ENCODE data around the gene NPAS3.

- TF ChIP-seq POLR2AphosphoS5 (IDR thresholded peaks at IDR 0.05) (no peak), CTCF (IDR thresholded peaks at IDR 0.05) (no peak), POLR2A (IDR thresholded peaks at IDR 0.05) (no peak)
These were observed 816.7 kb downstream of the NPAS3 start for GRCh38 chr14:33755358-33755757.
